ENCODE results near the gene TMEM97. TPM values are rescaled to one million over a fixed set of nuclear protein-coding genes. Genes with fewer than 3 reads are reported as not detected.
A peak's percentile ranks its signal among the peaks of the same experiment; 100 is the strongest.

The TMEM97 gene
- total RNA-seq, 4 donors from 2014 or later, result 15.4 to 28.2 (median 20.9) TPM

GRCh38 chr17:28320215-28321061, 1.4 kb downstream of the TMEM97 start:
- no peak overlapping the region for H3K27ac ChIP-seq
- TF ChIP-seq CTCF (IDR thresholded peaks at IDR 0.05) (no peak), EP300 (IDR thresholded peaks at IDR 0.05) (no peak), POLR2AphosphoS5 (IDR thresholded peaks at IDR 0.05) (no peak), POLR2A (IDR thresholded peaks at IDR 0.05) (no peak)
- WGBS, result 64% methylated on average over 8 of the region's 8 CpGs

GRCh38 chr17:28324267-28324745, 5.3 kb downstream of the TMEM97 start:
- Histone ChIP-seq H3K4me1 (peaks cover 11% of the 10 kb centered on the region), H3K9me3 (no peaks in the 10 kb centered on the region), H3K36me3 (peaks cover 18% of the 10 kb centered on the region), H3K27ac (no peak overlapping the region), H3K4me3 (no peak overlapping the region), H3K27me3 (no peaks in the 10 kb centered on the region)
- no peak for DNase-seq (ENCODE audit: low spot score in 2 of 2)
- WGBS, result 89% methylated on average over 5 of the region's 5 CpGs
- TF ChIP-seq CTCF (IDR thresholded peaks at IDR 0.05) (no peak), EP300 (IDR thresholded peaks at IDR 0.05) (no peak), POLR2A (IDR thresholded peaks at IDR 0.05) (no peak), POLR2AphosphoS5 (IDR thresholded peaks at IDR 0.05) (no peak)

More at GRCh38 chr17:28320215-28321061, 1.4 kb downstream of the TMEM97 start:
- H3K9me3 ChIP-seq, result no peaks in the 10 kb centered on the region
- H3K36me3 ChIP-seq, result no peaks in the 10 kb centered on the region
- peaks cover 24% of the 10 kb centered on the region for H3K4me1 ChIP-seq
- H3K4me3 ChIP-seq, result peak overlapping the region; percentile 70
- no peaks in the 10 kb centered on the region for H3K27me3 ChIP-seq
- no peak for DNase-seq (ENCODE audit: low spot score in 2 of 2)

GRCh38 chr17:28324781-28325180, 5.8 kb downstream of the TMEM97 start:
- DNase-seq (ENCODE audit: low spot score in 2 of 2), result no peak
- Histone ChIP-seq H3K27me3 (no peaks in the 10 kb centered on the region), H3K36me3 (peaks cover 22% of the 10 kb centered on the region), H3K4me1 (peaks cover 7% of the 10 kb centered on the region), H3K4me3 (no peak overlapping the region), H3K27ac (no peak overlapping the region), H3K9me3 (no peaks in the 10 kb centered on the region)
- 93% methylated on average over 3 of the region's 3 CpGs for WGBS
- TF ChIP-seq POLR2AphosphoS5 (IDR thresholded peaks at IDR 0.05) (no peak), POLR2A (IDR thresholded peaks at IDR 0.05) (no peak), EP300 (IDR thresholded peaks at IDR 0.05) (no peak), CTCF (IDR thresholded peaks at IDR 0.05) (no peak)

- TF ChIP-seq POLR2AphosphoS5 (IDR thresholded peaks at IDR 0.05), result no peak
- Histone ChIP-seq H3K27ac (no peak overlapping the region), H3K9me3 (no peaks in the 10 kb centered on the region), H3K27me3 (no peaks in the 10 kb centered on the region), H3K4me3 (no peak overlapping the region), H3K4me1 (peaks cover 2% of the 10 kb centered on the region), H3K36me3 (peaks cover 22% of the 10 kb centered on the region)
- no peak for DNase-seq (ENCODE audit: low spot score in 2 of 2)
- WGBS, result 60% methylated on average over 5 of the region's 5 CpGs
Observed at GRCh38 chr17:28325211-28325610, 6.2 kb downstream of the TMEM97 start.

- TF ChIP-seq POLR2A (IDR thresholded peaks at IDR 0.05) (no peak), EP300 (IDR thresholded peaks at IDR 0.05) (no peak), CTCF (IDR thresholded peaks at IDR 0.05) (no peak), POLR2AphosphoS5 (IDR thresholded peaks at IDR 0.05) (no peak)
- Histone ChIP-seq H3K9me3 (no peaks in the 10 kb centered on the region), H3K4me3 (no peak overlapping the region), H3K4me1 (no peaks in the 10 kb centered on the region), H3K27me3 (no peaks in the 10 kb centered on the region), H3K36me3 (peaks cover 30% of the 10 kb centered on the region), H3K27ac (no peak overlapping the region)
- WGBS, result 56% methylated on average over 7 of the region's 7 CpGs
- no peak for DNase-seq (ENCODE audit: low spot score in 2 of 2)
Observed at GRCh38 chr17:28326114-28326513, 7.1 kb downstream of the TMEM97 start.

Measured in suprapubic skin (tissue), 4 donors.